Upper lobe of left lung (tissue), 6 donors: ENCODE results near the gene ARF3. TPM values are rescaled to one million over a fixed set of nuclear protein-coding genes. Genes with fewer than 3 reads are reported as not detected.

Experiments
- ATAC-seq, 2 donors: fragments of 200-7000 bp; cut with Tn5 transposase; one replicate each; pipeline ENCODE4 v1.9.1; 2022; ENCODE audit warnings: mild to moderate bottlenecking in 2 of 2, moderate library complexity in 2 of 2; ENCODE audit not compliant: low FRiP score in 2 of 2
- DNase-seq, 2 donors: peaks; one replicate each; pipeline ENCODE4 v3.0.0-alpha.2; 2019 to 2020
- H3K27ac ChIP-seq, 4 donors: fragments of 200-600 bp; sonication (generic); one replicate each; pipeline ENCODE4 v1.5.1; 2016 to 2019
- H3K27me3 ChIP-seq, 4 donors: fragments of 200-600 bp; sonication (generic); one replicate each; pipeline ENCODE4 v1.5.1; 2017 to 2019
- H3K36me3 ChIP-seq, 4 donors: fragments of 200-600 bp; sonication (generic); one replicate each; pipeline ENCODE4 v1.5.1; 2016 to 2019
- H3K4me1 ChIP-seq, 4 donors: fragments of 200-600 bp; sonication (generic); one replicate each; pipeline ENCODE4 v1.5.1; 2018 to 2019
- H3K4me3 ChIP-seq, 4 donors: fragments of 200-600 bp; sonication (generic); one replicate each; pipeline ENCODE4 v1.5.1; 2017 to 2019; ENCODE audit warnings: mild to moderate bottlenecking in 2 of 4, moderate library complexity in 1 of 4
- H3K9me3 ChIP-seq, 4 donors: fragments of 200-600 bp; sonication (generic); one replicate each; pipeline ENCODE4 v1.5.1; 2018 to 2019
- EP300 ChIP-seq, 4 donors: sonication (generic); formaldehyde crosslinking; IDR thresholded peaks; one replicate each; pipeline ENCODE4 v1.5.1; 2017; ENCODE audit warnings: antibody characterized with exemption in 4 of 4, control low read depth in 2 of 4
- POLR2A ChIP-seq, 4 donors: fragments of 450-650 bp; IDR thresholded peaks; one replicate each; pipeline ENCODE4 v1.5.1; 2016 to 2017; ENCODE audit warnings: antibody characterized with exemption in 4 of 4, mild to moderate bottlenecking in 2 of 4
- POLR2AphosphoS5 ChIP-seq, 2 donors: sonication (generic); formaldehyde crosslinking; IDR thresholded peaks; one replicate each; pipeline ENCODE4 v1.5.1; 2017; ENCODE audit warnings: antibody characterized with exemption in 2 of 2
- WGBS, 2 donors: methylation state at CpG; one replicate each; pipeline ENCODE4 v1.1.5; 2017 to 2018; 5-methylcytosine and 5-hydroxymethylcytosine counted together
- total RNA-seq, 6 donors: library from RNA; depleted of rRNA in 4 of 6; stranded (reverse); fragments of >200 nt in 4 of 6; gene quantifications; one replicate each; pipeline versions ENCODE4 v1.1.0 to v1.2.1, GENCODE V29; 2016 to 2021
- TF ChIP-seq, protein P1 (sequence below), 6 experiments: fragments of 450-650 bp in 4 of 6; fragments of 200-600 bp in 2 of 6; sonication (generic) in 2 of 6; IDR thresholded peaks; one replicate each; pipeline ENCODE4 v1.5.1; 2016 to 2019; ENCODE audit warnings: antibody characterized with exemption in 6 of 6
- donor health status: DM: no; HTN: no; CAD: no; lungs with moderate emphysema.
- donor health status: DM: no; HTN: yes; CAD: no; lungs with severe emphysema.

The ARF3 gene
- total RNA-seq, 6 donors from 2014 or later = 67.4 to 178 (median 99.2) TPM

DNA sequence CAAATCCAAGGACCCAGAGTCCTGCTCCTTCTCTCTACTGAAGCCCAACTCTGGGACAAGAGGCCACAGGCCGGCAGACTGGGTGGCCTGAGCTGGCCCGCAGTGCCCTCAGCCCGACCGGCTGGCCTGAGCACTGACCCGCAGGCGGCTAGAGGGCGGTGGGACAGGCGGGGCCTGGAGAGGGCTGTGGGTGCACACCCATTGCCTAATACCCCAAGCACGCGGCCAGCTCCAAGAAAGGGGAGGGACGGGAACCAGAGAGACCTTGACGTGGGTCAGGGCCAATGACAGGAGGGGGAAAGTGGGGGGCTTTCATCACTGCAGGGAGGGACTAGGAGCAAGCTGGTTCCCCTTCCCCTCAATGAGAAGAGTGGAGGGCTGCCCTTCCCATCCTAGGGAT is 16.2 kb upstream of the ARF3 start:
- 7 to 12% methylated on average over 12 of the region's 12 CpGs for WGBS, 2 donors
- no peak overlapping the region for H3K4me3 ChIP-seq
- peak; percentile 37 to 86 for ATAC-seq
- H3K27ac ChIP-seq = no peak overlapping the region
- no peaks in the 10 kb centered on the region for H3K36me3 ChIP-seq
- H3K9me3 ChIP-seq = no peaks in the 10 kb centered on the region
- DNase-seq = peak; percentile 49 to 82
- peaks cover 0 to 65% (median 36%) of the 10 kb centered on the region in 4 donors for H3K27me3 ChIP-seq
- H3K4me1 ChIP-seq = peaks cover 37 to 62% (median 46%) of the 10 kb centered on the region in 4 donors
- TF ChIP-seq EP300 (IDR thresholded peaks at IDR 0.05) = no peak
- TF ChIP-seq POLR2AphosphoS5 (IDR thresholded peaks at IDR 0.05) = no peak

DNA sequence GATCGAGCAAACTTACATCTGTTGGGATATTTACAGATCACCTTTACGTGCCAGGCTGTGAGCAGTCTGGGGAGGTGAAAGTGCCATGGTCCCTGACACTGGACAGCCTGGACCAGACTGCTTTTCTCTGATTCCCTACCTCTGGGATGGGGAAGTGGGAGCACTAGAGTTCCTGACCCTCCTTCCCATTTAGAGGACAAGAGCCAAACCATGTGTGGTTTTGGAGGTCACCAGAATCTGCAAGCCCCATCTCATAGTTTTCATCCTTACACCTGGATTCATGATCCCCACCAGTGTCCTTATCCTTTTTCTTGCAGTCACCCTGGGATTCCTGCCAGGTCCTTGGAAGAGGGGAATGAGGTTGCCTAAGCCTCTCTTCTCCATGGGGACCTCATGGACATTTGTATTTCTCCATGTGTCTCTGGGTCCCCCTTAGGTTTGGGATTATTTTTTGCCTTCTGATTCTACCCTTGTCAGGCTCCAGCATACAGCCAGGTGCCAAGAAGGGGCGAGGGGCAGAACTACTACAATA is 15.7 kb upstream of the ARF3 start:
- Histone ChIP-seq H3K27me3 (peaks cover 0 to 60% (median 31%) of the 10 kb centered on the region in 4 donors), H3K4me1 (peaks cover 32 to 57% (median 41%) of the 10 kb centered on the region in 4 donors), H3K27ac (no peak overlapping the region), H3K9me3 (no peaks in the 10 kb centered on the region), H3K4me3 (no peak overlapping the region), H3K36me3 (no peaks in the 10 kb centered on the region)
- no peak for TF ChIP-seq EP300 (IDR thresholded peaks at IDR 0.05)
- TF ChIP-seq POLR2A (IDR thresholded peaks at IDR 0.05) = no peak
- no peak for TF ChIP-seq POLR2AphosphoS5 (IDR thresholded peaks at IDR 0.05)
- TF ChIP-seq, protein P1, sequence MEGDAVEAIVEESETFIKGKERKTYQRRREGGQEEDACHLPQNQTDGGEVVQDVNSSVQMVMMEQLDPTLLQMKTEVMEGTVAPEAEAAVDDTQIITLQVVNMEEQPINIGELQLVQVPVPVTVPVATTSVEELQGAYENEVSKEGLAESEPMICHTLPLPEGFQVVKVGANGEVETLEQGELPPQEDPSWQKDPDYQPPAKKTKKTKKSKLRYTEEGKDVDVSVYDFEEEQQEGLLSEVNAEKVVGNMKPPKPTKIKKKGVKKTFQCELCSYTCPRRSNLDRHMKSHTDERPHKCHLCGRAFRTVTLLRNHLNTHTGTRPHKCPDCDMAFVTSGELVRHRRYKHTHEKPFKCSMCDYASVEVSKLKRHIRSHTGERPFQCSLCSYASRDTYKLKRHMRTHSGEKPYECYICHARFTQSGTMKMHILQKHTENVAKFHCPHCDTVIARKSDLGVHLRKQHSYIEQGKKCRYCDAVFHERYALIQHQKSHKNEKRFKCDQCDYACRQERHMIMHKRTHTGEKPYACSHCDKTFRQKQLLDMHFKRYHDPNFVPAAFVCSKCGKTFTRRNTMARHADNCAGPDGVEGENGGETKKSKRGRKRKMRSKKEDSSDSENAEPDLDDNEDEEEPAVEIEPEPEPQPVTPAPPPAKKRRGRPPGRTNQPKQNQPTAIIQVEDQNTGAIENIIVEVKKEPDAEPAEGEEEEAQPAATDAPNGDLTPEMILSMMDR (IDR thresholded peaks at IDR 0.05) = no peak
- WGBS, 2 donors = 15 to 21% methylated on average over 2 to 3 of the region's 3 CpGs
- ATAC-seq (no peak), DNase-seq (no peak)

- peaks cover 0 to 54% (median 27%) of the 10 kb centered on the region in 4 donors for H3K27me3 ChIP-seq
Measured at GRCh38 chr12:48972213-48972951, 15.1 kb upstream of the ARF3 start.

DNA sequence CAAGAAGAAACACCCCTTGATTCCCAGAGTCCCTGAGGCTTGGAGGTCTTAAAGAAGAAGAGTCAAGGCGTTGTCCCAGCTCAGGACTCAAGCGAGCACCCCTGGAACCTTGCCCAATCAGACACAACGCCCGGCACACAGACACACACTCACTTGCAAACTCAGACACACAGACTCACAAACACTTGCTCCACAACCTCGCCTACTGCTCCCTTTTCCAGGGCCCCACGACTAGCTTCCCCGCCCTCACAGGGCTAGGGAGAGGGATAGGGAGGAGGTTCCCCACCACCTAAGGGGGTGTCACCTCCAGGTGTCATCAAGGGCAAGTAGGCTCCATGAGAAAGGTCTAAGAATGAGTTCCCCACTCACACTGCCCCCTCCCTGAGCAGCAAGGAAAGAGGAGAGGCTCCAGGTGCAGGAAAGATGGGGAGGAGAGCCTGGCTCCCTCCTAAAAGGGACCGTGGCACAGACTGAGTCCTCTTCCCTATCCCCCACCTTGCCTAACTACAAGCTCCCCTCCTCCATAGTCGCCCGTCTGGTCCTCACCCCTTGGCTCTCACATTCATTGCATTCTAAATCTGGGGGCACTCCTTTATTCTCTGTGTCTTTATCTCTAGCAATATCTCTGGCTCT is 13.5 kb upstream of the ARF3 start:
- TF ChIP-seq POLR2A (IDR thresholded peaks at IDR 0.05) (no peak), EP300 (IDR thresholded peaks at IDR 0.05) (no peak), POLR2AphosphoS5 (IDR thresholded peaks at IDR 0.05) (no peak)
- TF ChIP-seq, protein P1 (IDR thresholded peaks at IDR 0.05) = no peak
- DNase-seq = no peak
- Histone ChIP-seq H3K9me3 (no peaks in the 10 kb centered on the region), H3K4me3 (peak overlapping the region in 2 of 4 donors; percentile 36 to 42), H3K27ac (no peak overlapping the region), H3K27me3 (peaks cover 0 to 50% (median 24%) of the 10 kb centered on the region in 4 donors), H3K36me3 (no peaks in the 10 kb centered on the region), H3K4me1 (peaks cover 27 to 52% (median 35%) of the 10 kb centered on the region in 4 donors)
- 31 to 33% methylated on average over 10 of the region's 10 CpGs for WGBS, 2 donors
- no peak for ATAC-seq

More at GRCh38 chr12:48972213-48972951, 15.1 kb upstream of the ARF3 start:
- no peaks in the 10 kb centered on the region for H3K9me3 ChIP-seq
- H3K4me3 ChIP-seq = no peak overlapping the region
- no peak overlapping the region for H3K27ac ChIP-seq
- H3K4me1 ChIP-seq = peaks cover 27 to 52% (median 35%) of the 10 kb centered on the region in 4 donors
- peak in 1 of 2 donors; percentile 69 for DNase-seq
- WGBS, 2 donors = 12 to 17% methylated on average over 9 to 15 of the region's 23 CpGs
- TF ChIP-seq POLR2A (IDR thresholded peaks at IDR 0.05) = no peak
- no peak for TF ChIP-seq POLR2AphosphoS5 (IDR thresholded peaks at IDR 0.05)
- TF ChIP-seq, protein P1 (IDR thresholded peaks at IDR 0.05) = no peak
- no peak for TF ChIP-seq EP300 (IDR thresholded peaks at IDR 0.05)
- no peak for ATAC-seq
- H3K36me3 ChIP-seq = no peaks in the 10 kb centered on the region
